GM12878 (cell line): ENCODE data around the gene HS1BP3. TPM values are rescaled to one million over a fixed set of nuclear protein-coding genes. Genes with fewer than 3 reads are reported as not detected.

Experiments used
- ATAC-seq: fragments of 200-7000 bp; cut with Tn5 transposase; 3 replicates; pipeline ENCODE4 v1.9.1; 2020; ENCODE audit warnings: mild to moderate bottlenecking, moderate library complexity
- BruUV-seq: library from RNA; stranded (reverse); fragments of 400-500 nt; replicated peaks from 2 replicates; lab custom pipeline; 2021; lab: Mats Ljungman, UMichigan
- CTCF ChIA-PET: fragments of 300-600 bp; sonication (Branson Sonifier 250); formaldehyde crosslinking; extraction: SDS; loops from one replicate; lab custom pipeline; 2021; ENCODE audit warnings: inconsistent platforms; lab: Yijun Ruan, JAX
- POLR2A ChIA-PET: fragments of 350-600 bp; formaldehyde crosslinking; extraction: SDS; loops from one replicate; lab custom pipeline; 2021; ENCODE audit warnings: inconsistent platforms; lab: Charles Lee
- RAD21 ChIA-PET: fragments of 300-600 bp; sonication (Branson Sonifier 250); formaldehyde crosslinking; loops from one replicate; lab custom pipeline; 2023; ENCODE audit warnings: antibody characterized with exemption; ENCODE audit not compliant: unreplicated experiment; lab: Charles Lee
- SMC1A ChIA-PET: fragments of 300-600 bp; sonication (Branson Sonifier 250); formaldehyde crosslinking; loops from one replicate; lab custom pipeline; 2023; ENCODE audit not compliant: unreplicated experiment, uncharacterized antibody; lab: Charles Lee
- DNase-seq: peaks from one replicate; pipeline ENCODE4 v3.0.0-alpha.2; 2011; ENCODE audit warnings: low read depth, low spot score
- FAIRE-seq: peaks from 3 replicates; lab custom pipeline; 2011; peaks lifted over from hg19 to GRCh38; lab: Jason Lieb, UNC
- H2AFZ ChIP-seq: 2 replicates; pipeline ENCODE4 v1.6.0; 2011; ENCODE audit warnings: low read depth, low read length, control low read depth; ENCODE audit not compliant: control insufficient read depth
- H3K27ac ChIP-seq: 2 replicates; pipeline ENCODE4 v1.5.1; 2011; ENCODE audit warnings: control low read depth; ENCODE audit not compliant: control insufficient read depth, insufficient read depth
- H3K27me3 ChIP-seq, 2 experiments: replicated peaks in 1 of 2; 2 replicates each; pipeline versions ENCODE4 v1.6.0 to v1.6.1; 2011; ENCODE audit warnings: low read length in 1 of 2; ENCODE audit not compliant: control insufficient read depth in 2 of 2, insufficient read depth in 2 of 2
- H3K36me3 ChIP-seq, 2 experiments: 2 replicates each; pipeline ENCODE4 v1.5.1; 2011; ENCODE audit warnings: low read length in 1 of 2; ENCODE audit not compliant: control insufficient read depth in 2 of 2, insufficient read depth in 2 of 2
- H3K4me1 ChIP-seq: 2 replicates; pipeline ENCODE4 v1.6.1; 2011; ENCODE audit warnings: mild to moderate bottlenecking, low read length, moderate library complexity, mixed read lengths; ENCODE audit not compliant: control insufficient read depth, insufficient read depth
- H3K4me2 ChIP-seq: 2 replicates; pipeline ENCODE4 v1.6.0; 2011; ENCODE audit warnings: control low read depth; ENCODE audit not compliant: control insufficient read depth, insufficient read depth
- H3K4me3 ChIP-seq: fragments of 200-600 bp; sonication (generic); 2 replicates; pipeline ENCODE4 v1.5.1; 2016
- H3K79me2 ChIP-seq: 2 replicates; pipeline ENCODE4 v1.6.0; 2011; ENCODE audit warnings: low read length; ENCODE audit not compliant: control insufficient read depth, insufficient read depth
- H3K9ac ChIP-seq: 2 replicates; pipeline ENCODE4 v1.8.0; 2011; ENCODE audit warnings: low read length, control low read depth, mixed read lengths; ENCODE audit not compliant: control insufficient read depth, insufficient read depth
- H3K9me3 ChIP-seq: replicated peaks from 3 replicates; pipeline ENCODE4 v1.5.1; 2011; ENCODE audit warnings: mild to moderate bottlenecking, low read length; ENCODE audit not compliant: control insufficient read depth, insufficient read depth
- H4K20me1 ChIP-seq: 2 replicates; pipeline ENCODE4 v1.6.0; 2011; ENCODE audit not compliant: control insufficient read depth, insufficient read depth
- EED ChIP-seq: sonication (generic); IDR thresholded peaks from 2 replicates; pipeline ENCODE4 v1.6.1; 2016; ENCODE audit warnings: antibody characterized with exemption, low read depth
- EP300 ChIP-seq, 2 experiments: fragments of 150-350 bp in 1 of 2; IDR thresholded peaks; 2 replicates each; pipeline ENCODE4 v1.6.1; 2011 to 2012; ENCODE audit warnings: low read depth in 2 of 2, low read length in 2 of 2, borderline replicate concordance in 1 of 2, improper control_type of control experiment in 1 of 2, inconsistent platforms in 1 of 2; ENCODE audit not compliant: control insufficient read depth in 1 of 2
- JUNB ChIP-seq: IDR thresholded peaks from 2 replicates; pipeline ENCODE4 v1.6.1; 2016; ENCODE audit warnings: antibody characterized with exemption, mild to moderate bottlenecking
- KAT2A ChIP-seq: conservative IDR thresholded peaks from 2 replicates; pipeline ENCODE4 v1.6.1; 2011; ENCODE audit warnings: low read depth, low read length; ENCODE audit not compliant: control insufficient read depth
- SPI1 ChIP-seq: IDR thresholded peaks from 2 replicates; pipeline ENCODE4 v1.6.1; 2011; ENCODE audit warnings: low read depth, mild to moderate bottlenecking, low read length, moderate library complexity, borderline replicate concordance; ENCODE audit not compliant: insufficient read depth
- WGBS: methylation state at CpG from one replicate; pipeline ENCODE4 v1.1.6; 2016; ENCODE audit warnings: low lambda C conversion rate; ENCODE audit not compliant: insufficient replicate concordance, insufficient coverage; ENCODE audit errors: missing lambda C conversion rate; 5-methylcytosine and 5-hydroxymethylcytosine counted together
- in situ Hi-C: fragments of 300-500 bp; cut with MboI; formaldehyde crosslinking; loops from 9 replicates; pipeline ENCODE4 v1.14.3; 2018; ENCODE audit warnings: mixed read lengths
- intact Hi-C: fragments of 100-400 bp; cut with micrococcal nuclease; formaldehyde crosslinking; loops from one replicate; pipeline ENCODE4 v1.14.2; 2022; ENCODE audit not compliant: unreplicated experiment
- polyA plus RNA-seq, 11 experiments: library from polyadenylated mRNA; depleted of rRNA in 4 of 11; unstranded in 6 of 11; stranded (reverse) in 5 of 11; fragments of >200 nt; fragmentation: Nextera tagmentation in 4 of 11; fragmentation: Illumina TruSeq in 1 of 11; extraction: Ambion mirVana in 4 of 11; extraction: Trizol in 1 of 11; gene quantifications; 1 replicate in 1 of 11; 2 replicates in 10 of 11; pipeline versions ENCODE4 v1.2.1 to v1.2.3, GENCODE V29; 2011 to 2016; ENCODE audit warnings: inconsistent platforms in 2 of 11, missing spikeins in 2 of 11, low read depth in 1 of 11
- total RNA-seq, 4 experiments: library from RNA; depleted of rRNA in 3 of 4; stranded (reverse); fragments of >200 nt in 3 of 4; fragmentation: Illumina TruSeq in 1 of 4; extraction: Trizol in 1 of 4; gene quantifications; 2 replicates each; pipeline versions ENCODE4 v1.2.1 to v1.2.3, GENCODE V29; 2013 to 2021
- TF ChIP-seq, protein P1 (sequence below): IDR thresholded peaks from 2 replicates; pipeline ENCODE4 v1.6.1; 2012; ENCODE audit warnings: low read depth, low read length, improper control_type of control experiment

Gene HS1BP3
- total and polyA plus RNA-seq, 10 of the 15 experiments (the other 5 are each of a cell fraction or from before 2014, with no cell fraction given), result 0.47 to 7.2 (median 4.6) TPM

DNA sequence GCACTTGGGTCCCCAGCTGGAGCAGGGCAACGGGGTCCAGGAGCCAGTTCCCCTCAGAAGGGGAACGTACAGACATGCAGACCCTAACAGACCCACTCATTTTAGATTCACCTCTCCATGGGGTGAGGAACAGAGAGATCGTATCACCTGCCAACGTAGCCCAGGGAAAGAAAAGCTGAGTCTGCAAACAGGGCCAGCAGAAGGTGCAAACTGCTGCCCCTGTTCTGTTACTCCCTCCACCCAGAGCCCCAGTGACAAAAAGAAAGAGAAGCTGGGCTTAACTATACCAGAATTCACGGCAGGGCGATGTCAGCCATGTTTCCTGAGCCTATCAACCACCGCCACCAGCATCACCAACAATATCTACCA lies 817 bp upstream of the HS1BP3 start:
- ChIA-PET SMC1A (interaction anchor here (0.6 to 3.3 kb wide), 15 partner anchors 9 to 600 kb away, joined by 3 to 22 read pairs (median 4); partner anchors contain the start of genes LAPTM4A and RHOB), RAD21 (interaction anchor here (0.8 to 3.3 kb wide), 13 partner anchors 9 to 636 kb away, joined by 3 to 24 read pairs (median 6); partner anchors contain the start of gene RHOB), POLR2A (interaction anchor here (1.3 kb wide), 1 partner anchor 205 kb away, joined by 5 read pairs; the partner anchor contains the start of gene RHOB)
- BruUV-seq, result no TSS peak
- H2AFZ ChIP-seq, result peak overlapping the region; percentile 69
- peaks cover 0 to 1% of the 10 kb centered on the region in 2 experiments; a peak in 1 of 4 replicates for H3K27me3 ChIP-seq
- ATAC-seq (no peak), DNase-seq (no peak)
- peak overlapping the region; percentile 96 for H3K4me3 ChIP-seq
- no peak overlapping the region for H3K27ac ChIP-seq
- no peak overlapping the region for H3K9ac ChIP-seq
- H3K36me3 ChIP-seq, result no peaks in the 10 kb centered on the region
- in situ Hi-C loops, result loop anchor here (25.0 kb wide), 1 partner anchor 461 kb away; the partner anchor contains the start of gene TDRD15
- H3K4me2 ChIP-seq, result peak overlapping the region; percentile 60
- WGBS, result 77% methylated on average over 7 of the region's 7 CpGs
- H3K79me2 ChIP-seq, result no peaks in the 10 kb centered on the region
- no peaks in the 10 kb centered on the region for H3K9me3 ChIP-seq
- TF ChIP-seq SPI1 (no peak), KAT2A (no peak), EED (no peak), JUNB (no peak), EP300 (IDR thresholded peaks at IDR 0.05; ENCODE audit: borderline replicate concordance in 1 of 2, control insufficient read depth in 1 of 2, low read depth in 2 of 2, low read length in 2 of 2) (no peak)
- TF ChIP-seq, protein P1, sequence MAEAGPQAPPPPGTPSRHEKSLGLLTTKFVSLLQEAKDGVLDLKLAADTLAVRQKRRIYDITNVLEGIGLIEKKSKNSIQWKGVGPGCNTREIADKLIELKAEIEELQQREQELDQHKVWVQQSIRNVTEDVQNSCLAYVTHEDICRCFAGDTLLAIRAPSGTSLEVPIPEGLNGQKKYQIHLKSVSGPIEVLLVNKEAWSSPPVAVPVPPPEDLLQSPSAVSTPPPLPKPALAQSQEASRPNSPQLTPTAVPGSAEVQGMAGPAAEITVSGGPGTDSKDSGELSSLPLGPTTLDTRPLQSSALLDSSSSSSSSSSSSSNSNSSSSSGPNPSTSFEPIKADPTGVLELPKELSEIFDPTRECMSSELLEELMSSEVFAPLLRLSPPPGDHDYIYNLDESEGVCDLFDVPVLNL, result no peak
- TF ChIP-seq, all 136 proteins: peak for 0
- no peak for FAIRE-seq
- CTCF ChIA-PET, result interaction anchor here (0.5 to 5.0 kb wide), 32 partner anchors 9 to 421 kb away, joined by 3 to 44 read pairs (median 5); partner anchors contain the start of gene RHOB
- peaks cover 4% of the 10 kb centered on the region for H3K4me1 ChIP-seq
- intact Hi-C loops, result no loop called here
- no peaks in the 10 kb centered on the region for H4K20me1 ChIP-seq
